SIG-M5 treated with dmso at 0.1 percent for 504 hours (cell line): ENCODE results near the gene UMODL1.

Experiments used
- DNase-seq: peaks from one replicate; lab custom pipeline; 2025; ENCODE audit not compliant: unreplicated experiment; lab: John Stamatoyannopoulos, UW

The UMODL1 gene, protein sequence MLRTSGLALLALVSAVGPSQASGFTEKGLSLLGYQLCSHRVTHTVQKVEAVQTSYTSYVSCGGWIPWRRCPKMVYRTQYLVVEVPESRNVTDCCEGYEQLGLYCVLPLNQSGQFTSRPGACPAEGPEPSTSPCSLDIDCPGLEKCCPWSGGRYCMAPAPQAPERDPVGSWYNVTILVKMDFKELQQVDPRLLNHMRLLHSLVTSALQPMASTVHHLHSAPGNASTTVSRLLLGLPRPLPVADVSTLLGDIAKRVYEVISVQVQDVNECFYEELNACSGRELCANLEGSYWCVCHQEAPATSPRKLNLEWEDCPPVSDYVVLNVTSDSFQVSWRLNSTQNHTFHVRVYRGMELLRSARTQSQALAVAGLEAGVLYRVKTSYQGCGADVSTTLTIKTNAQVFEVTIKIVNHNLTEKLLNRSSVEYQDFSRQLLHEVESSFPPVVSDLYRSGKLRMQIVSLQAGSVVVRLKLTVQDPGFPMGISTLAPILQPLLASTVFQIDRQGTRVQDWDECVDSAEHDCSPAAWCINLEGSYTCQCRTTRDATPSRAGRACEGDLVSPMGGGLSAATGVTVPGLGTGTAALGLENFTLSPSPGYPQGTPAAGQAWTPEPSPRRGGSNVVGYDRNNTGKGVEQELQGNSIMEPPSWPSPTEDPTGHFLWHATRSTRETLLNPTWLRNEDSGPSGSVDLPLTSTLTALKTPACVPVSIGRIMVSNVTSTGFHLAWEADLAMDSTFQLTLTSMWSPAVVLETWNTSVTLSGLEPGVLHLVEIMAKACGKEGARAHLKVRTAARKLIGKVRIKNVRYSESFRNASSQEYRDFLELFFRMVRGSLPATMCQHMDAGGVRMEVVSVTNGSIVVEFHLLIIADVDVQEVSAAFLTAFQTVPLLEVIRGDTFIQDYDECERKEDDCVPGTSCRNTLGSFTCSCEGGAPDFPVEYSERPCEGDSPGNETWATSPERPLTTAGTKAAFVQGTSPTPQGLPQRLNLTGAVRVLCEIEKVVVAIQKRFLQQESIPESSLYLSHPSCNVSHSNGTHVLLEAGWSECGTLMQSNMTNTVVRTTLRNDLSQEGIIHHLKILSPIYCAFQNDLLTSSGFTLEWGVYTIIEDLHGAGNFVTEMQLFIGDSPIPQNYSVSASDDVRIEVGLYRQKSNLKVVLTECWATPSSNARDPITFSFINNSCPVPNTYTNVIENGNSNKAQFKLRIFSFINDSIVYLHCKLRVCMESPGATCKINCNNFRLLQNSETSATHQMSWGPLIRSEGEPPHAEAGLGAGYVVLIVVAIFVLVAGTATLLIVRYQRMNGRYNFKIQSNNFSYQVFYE

DNA sequence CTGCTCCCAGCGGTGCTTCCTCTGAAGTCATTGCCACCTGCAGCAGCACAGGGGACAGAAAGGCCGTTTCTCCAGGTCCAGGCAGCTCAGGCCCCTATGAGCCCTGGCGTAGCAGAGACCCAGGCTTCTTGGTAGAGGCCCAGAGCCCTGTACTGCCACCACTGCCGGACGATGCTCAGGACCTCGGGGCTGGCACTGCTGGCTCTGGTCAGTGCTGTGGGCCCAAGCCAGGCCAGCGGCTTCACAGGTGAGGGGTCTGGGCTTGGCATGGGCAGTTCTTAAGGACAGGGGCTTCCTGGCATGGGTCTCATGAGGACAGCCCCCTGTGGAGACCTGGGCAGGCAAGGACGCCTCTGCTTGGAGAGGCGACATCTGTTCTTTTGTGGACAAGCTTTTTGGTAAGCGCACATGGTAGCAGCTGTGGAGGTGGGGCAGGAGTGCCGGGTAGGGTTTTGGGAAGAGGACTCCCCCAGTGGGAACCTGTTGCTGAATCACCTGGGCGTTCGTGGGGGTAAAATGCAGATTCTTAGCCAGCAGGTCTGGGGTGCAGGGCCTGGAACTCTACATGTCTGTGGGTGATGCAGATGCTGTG lies at the start of gene UMODL1:
TSS of gene UMODL1 (plus strand) at position 172 of the 592 bp plus-strand sequence. CDS start at position 172, 0 bp downstream.
- no peak for DNase-seq

DNA sequence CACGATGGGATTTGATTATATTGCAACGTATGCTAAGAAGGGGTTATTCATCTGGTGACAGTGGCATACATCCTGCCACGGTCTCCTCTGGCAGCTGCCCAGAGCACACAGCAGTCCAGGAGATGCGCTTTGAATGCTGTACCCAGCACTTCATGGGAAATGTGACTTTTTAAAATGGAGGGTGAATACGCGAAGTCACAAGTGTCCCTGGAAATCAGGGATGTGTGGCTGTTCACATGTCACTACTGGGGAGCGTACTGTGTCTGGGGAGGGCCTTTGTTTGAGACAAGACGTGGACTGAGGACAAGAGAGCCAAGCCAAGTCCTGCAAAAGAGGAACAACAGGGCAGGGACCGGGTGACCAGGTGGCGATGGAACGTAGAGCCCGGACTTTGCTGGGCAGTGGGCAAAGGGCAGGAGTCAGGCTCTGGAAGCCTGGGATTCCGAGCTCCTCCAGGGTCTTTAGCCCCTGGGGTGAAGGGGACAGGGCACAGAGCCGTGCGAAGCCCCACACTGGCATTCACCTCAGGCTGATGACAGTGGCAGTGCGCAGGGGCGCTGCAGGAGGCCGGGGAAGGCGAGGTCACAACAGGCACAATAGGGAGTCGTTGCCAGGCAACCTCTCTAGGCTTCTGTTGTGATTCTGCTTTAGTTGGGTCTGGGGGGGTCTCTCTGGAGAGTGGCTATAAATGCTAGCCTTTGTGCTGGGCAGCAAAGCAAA lies 49.6 kb upstream of the UMODL1 start:
- DNase-seq: no peak

DNA sequence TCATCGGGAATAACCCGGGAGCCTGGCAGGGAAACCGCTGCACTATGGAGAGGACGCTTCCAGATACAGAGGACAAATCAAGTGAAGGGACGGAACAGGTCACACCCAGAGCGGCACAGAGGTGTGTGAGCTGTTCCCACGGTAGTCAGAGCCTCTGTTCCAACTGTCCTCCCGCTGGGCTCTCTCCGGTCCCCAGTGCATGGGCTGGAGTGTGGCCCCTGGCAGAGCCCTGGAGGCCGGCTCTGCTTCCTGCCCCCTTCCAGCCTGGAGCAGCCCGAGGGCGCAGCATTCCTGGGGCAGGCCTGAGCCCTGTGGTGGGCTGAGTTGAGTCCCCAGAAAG lies 49.1 kb upstream of the UMODL1 start:
- DNase-seq: no peak

DNA sequence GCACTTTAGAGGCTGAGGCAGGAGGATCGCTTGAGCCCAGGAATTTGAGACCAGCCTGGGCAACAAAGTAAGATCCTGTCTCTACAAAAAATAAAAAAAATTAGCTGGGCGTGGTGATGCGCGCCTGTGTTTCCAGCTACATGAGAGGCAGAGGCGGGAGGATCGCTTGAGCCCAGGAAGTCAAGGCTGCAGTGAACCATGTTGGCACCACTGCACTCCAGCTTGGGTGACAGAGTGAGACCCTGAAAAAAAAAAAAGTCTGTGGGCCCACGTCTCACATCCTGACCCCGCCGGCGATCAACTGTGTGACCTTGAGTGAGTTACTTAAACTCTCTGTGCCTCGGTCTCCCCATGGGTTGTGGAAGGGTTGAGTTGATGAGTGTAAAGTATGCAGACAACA lies 48.2 kb upstream of the UMODL1 start:
- no peak for DNase-seq

DNA sequence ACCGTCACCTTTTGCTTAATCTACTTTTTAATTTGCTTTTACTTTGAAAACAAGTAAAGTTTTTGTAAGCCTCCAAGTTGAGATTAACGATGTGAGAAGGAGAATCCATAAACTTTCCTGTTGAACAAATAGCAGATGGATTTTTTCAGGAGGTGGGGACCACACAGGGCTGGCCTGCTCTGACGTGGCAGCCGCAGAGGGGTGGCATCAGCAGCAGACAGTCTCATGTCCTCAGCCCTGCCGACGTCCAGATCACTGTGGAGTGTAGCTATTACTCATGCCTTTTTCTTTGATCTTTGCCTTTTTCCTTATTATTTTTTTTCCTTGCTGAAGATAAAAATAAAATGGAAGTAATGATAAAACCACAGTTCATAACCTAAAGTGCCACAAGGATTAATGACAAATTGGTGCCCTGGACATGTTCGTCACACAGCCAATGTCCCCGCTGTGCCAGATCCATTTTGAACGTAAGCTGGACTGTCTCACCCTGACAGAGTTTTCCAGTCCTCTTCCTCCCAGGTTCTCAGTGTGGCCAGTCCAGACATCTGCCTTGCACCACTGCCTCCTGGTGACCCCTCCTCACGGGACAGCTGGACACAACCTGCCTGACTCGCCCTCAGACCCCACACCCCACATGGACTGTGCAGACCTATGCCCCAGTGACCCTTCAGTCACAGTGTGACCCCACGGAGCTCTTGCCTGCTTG lies 45.6 kb upstream of the UMODL1 start:
- no peak for DNase-seq

DNA sequence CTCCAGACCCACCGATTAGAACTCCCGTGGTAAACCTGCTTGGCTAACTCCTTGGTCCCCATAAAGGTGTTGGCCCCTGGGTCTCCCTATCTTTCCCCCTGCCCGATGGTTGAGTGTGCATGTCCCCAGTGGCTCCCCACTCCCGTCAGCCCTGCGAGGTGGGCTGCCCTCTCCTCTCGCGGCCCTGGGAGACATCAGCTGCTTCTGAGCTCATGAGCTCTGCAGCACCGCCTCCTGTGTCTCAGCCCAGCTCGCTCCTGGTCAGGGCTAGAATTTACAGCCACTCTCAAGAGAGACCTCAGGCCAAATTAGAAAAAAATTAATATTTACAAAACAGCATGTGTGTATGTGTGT lies 45.1 kb upstream of the UMODL1 start:
- DNase-seq: no peak

DNA sequence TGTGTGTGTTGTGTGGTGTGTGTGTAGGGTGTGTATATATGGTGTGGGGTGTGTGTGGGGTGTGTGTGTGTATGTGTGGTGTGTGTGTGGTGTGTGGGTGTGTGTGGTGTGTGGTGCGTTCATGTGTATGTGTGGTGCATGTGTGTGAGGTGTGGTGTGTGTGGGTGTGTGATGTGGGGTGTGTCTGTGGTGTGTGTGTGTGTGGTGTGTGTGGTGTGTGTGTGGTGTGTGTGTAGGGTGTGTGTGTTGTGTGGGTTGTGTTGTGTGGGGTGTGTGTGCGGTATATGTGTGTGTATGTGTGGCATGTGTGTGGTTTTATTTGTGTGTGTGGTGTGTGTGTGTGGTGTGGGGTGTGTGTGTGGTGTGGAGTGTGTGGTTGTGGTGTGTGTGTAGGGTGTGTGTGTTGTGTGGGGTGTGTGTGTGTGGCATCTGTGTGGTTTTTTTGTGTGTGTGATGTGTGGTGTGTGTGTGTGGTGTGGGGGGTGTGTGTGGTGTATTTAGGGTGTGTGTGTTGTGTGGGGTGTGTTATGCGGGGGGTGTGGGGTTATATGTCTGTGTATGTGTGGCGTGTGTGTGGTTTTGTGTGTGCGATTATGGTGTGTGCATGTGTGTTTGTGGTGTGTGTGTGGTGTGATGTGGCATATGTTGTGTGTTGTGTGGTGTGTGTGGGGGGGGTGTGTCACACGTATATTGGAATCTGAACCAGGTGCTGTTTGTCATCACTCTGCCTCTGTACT lies 43.9 kb upstream of the UMODL1 start:
- DNase-seq: no peak

DNA sequence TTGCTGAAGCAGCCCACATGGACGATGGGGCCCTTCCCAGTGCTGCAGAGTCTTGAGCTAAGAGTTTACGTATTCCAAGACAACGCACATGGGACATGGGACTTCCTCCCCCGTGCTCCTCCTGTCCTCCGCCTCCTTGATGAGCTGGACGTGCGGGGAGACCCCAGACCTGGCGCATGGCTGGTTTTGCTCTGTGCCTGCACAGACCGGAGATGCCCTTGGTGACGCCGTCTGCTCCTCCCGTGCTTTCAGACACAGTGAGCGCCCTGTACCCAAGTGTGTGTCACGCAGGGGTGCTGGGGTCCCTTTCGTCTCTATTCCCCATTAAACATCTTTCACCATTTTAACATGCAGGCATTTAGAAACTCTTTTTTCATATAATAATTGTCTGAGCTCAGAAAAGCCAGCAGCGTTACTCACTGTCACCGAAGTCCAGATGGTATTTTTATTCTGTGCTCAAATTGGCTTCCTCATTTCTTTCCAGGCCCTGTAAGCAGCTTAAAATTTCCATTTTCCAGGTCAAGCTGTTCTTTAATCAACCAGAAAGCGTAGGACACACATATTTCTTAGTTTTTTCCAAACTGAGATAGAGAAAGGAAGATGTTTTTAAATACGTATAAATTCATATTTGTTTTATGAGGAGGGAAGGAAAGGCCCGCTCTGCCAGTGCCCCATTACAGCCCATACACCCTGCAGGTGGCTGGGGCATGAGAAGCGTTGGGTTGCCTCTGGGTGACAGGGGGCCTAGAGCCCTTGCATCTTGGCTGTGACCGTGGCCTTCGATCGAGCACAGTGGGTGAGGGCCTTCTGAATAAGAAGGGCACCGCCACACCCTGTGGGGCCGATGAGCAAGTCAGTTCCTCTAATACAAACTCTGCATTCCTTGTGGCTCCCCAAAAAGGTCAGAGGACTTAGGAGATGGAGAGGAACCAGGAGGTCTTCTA lies 43.0 kb upstream of the UMODL1 start:
- no peak for DNase-seq

DNA sequence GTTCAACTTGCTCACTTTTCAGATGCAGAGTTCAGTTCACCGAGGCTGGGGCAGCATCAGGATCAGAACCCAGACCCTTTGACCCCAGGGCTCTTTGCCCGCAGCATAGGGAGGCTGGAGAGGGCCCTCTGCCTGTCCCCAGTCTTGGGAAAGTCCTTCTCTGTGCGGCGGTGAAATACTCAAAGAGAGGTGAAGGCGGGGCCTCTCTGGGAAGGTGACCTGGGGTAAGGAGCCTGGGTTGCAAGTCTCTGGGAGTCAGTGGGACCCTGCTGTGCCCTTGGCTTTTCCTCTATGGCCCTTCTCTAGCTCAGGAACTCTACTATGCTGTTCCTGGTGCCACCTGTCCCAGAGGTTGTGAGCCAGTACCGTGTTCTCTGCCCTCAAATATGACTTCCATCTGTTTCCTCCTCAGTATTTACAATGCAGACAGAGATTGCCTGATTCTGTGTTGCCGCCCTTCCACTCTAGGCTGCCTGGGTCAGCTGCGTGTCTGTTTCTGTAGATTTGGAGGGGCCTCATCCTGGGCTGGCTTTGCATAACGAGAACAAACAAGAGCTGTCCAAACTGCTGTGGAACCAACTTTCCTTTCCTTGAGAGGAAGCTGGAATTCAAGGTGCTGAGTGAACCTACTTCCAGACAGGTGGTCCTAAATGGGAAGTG lies 42.2 kb upstream of the UMODL1 start:
- no peak for DNase-seq

DNA sequence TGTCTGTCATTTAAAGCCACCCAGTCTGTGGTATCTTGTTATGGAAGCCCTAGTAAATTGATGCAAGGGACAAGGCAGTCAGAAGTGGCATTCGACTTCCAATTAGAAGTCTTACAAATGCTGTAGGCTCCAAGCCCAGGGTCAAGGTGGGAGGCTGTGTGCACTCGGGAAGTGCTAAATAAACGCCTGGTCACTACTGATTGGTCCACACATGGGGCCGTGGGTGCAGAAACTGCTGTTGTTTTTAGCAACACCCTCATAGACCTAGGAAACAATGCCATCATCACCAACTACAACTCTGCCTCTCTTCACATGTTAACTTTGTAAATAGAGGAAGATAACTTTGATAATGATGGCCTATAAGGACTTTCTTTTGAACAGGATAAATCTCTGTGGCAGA lies 40.8 kb upstream of the UMODL1 start:
- no peak for DNase-seq

DNA sequence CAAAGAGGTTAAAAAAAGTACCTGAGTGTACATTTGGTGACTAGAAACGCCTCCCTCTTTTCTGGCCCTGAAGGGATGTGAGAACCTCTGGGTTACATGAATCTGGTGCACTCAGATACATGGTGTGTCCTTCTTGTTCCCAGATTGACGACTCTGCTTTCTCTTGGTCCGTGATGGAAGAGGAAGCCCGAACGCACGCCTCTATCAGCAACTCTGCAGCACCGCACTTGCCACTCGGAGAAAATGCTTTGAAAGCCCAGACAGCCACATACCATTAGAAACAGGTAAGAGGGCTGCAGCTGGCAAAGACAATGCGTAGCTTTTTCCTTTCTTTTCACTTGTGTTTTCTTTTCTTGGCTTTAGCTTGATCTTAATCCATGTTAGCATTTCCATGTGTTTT lies 39.9 kb upstream of the UMODL1 start:
- DNase-seq: no peak

DNA sequence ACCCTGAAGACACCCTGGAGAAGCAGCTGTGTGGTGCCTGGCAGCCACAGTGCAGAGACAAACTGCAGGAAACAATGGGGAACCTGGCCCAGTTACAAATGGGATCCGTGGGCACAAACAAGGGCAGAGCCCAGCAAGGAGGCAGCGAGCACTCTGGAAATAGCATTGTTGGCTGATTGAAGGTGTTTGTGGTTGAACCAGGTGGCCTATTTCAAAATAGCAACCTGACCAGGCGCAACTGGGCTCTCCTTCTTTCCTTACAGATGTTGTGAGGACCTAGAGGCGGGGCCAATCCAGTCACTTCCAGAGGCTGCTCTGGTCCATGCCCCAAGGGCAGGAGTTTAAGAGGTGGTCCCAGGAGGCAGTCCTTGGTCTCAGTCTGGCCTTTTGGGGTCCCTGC lies 39.3 kb upstream of the UMODL1 start:
- DNase-seq: no peak

DNA sequence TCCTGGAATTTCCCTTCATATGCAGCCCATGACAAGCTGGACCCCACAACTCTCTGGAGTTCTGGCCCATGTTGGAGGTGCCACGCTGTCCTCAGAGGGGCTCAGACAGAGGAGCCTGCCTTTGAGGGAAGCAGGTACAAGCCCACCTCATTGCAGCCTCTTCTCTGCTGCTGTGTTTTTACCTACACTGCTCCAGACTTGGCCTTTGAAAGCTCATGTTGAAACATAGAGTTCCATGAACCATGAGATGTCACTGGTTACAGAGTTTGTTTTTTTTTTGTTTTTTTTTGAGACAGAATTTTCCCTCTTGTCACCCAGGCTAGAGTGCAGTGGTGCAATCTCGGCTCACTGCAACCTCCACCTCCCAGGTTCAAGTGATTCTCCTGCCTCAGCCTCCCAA lies 38.9 kb upstream of the UMODL1 start:
- no peak for DNase-seq

DNA sequence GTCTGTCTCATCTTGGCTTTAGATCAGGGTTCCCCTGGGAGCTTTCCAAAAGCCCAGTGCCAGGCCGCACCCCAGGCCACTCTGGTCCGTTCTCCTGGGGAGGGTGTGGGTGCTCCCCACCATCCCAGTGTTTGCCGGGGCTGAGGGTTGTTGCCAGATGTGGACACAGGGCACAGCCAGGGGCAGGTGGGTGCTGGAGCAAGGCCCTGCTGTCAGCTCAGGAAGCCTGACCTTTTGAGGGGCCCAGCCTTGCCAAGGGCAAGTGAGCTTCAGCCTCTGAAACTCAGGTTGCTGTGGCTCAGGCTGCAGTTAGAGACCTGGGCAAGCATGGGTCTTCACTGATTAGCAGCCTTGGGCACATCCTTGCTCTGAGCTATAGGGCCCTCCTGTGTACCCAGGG lies 38.1 kb upstream of the UMODL1 start:
- DNase-seq: no peak

DNA sequence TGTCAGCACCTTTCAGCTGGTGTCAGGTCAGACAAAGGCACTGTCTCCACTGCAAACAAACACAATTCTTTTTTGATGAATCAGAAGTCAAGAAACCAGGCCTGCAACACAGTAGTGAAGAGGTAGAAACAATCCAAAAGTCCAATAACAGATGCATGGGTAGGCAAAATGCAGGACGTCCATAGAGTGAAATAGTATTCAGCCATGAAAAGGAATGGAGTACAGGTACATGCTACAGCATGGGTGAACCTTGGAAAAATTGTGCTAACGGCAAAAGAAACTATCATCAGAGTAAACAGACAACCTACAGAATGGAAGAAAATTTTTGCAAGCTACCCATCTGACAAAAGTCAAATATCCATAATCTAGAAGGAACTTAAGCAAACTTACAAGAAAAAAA lies 34.8 kb upstream of the UMODL1 start:
- DNase-seq: no peak

DNA sequence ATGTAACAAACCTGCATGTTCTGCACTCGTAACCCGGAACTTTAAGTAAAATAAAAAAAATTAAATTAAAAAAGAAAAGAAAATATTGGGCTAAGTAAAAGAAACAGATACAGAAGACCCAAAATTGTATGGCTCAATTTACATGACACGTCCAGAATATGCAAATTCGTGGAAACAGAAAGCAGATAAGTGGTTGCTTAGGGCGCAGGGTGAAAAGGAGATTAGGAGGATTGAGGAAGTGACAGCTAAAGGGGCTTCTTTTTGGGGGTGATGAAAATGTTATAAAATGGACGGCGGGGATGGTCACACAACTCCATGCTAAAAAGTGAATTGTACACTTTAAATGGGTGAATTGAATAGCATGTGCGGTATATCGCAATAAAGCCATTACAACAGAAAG lies 33.6 kb upstream of the UMODL1 start:
- DNase-seq: no peak

DNA sequence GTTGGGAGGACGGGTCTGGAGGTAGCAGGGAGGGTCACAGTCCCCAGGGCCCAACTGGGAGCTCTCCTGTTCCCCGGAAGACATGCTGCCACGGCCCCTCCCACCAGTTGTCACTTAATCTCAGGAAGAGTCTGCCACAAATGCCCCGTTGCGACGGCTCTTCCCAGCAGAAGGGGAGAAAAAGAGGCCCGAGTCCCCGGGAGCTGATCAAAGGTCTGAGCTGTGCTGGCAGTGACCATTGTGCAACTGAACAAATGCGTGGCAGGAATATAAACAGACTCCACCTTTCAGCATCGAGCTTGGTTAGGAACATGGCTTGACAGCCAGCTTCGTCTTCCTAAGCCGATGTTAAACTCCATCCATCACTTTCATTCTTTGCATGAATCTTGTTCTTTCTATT lies 33.2 kb upstream of the UMODL1 start:
- DNase-seq: no peak

DNA sequence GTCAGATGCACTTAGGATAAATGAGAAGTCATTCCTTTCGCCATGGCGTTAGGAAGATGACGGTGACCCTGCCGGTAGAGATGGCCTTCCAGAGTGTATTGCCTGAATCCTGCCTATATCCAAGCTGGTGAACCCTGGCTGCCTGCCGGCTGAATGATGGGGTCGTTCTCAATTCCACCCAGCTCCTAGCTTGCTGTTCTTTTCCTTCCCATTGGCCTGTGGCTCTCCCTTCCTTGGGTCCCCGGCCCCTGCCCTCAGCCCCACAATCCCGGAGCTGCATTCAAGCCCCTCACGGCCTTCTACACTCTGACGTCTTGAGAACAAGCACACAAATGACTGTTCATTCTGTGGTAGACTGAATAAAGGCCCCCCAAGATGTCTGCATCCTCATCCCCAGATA lies 32.7 kb upstream of the UMODL1 start:
- DNase-seq: no peak
